Activated gamma-delta T cell (primary cell): ENCODE data around the gene ATP2B3.
A peak's percentile ranks its signal among the peaks of the same experiment; 100 is the strongest.

Source experiments
- DNase-seq: peaks from one replicate; lab custom pipeline; 2025; lab: John Stamatoyannopoulos, UW

ATP2B3 gene

DNA sequence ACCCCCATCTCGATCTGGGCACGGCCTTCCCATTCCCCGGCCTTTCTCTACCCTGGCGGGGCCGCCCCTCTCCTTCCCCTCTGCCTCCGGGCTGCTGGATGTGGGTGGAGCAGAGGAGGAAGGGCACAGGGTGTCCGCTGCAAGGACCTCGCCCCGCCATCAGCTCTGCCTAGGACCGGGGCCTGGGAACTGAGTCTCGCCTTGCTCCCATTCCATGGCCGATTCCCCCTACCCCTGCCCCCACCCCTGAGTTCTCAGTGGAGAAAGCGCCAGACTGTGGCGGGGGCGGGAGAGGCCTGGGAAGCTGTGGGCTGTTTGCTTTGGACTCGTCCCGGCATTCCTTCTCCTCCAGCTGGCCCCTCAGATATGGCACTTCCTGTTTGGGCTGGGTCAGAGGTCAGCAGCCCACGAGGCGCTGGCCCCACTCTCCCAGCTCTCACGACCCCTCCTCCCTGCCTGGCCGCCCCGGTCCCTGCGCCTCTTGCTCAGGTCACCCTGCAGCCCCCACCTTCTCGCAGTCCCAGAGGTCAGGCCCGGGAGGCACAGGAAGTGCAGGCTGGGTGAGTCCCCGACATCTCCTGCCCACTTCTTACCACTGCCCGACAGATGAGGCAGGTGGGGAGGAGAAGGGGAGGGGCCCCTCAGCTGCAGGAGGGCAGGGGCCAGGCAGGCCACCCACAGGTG lies 29.1 kb upstream of the ATP2B3 start:
- DNase-seq: no peak

DNA sequence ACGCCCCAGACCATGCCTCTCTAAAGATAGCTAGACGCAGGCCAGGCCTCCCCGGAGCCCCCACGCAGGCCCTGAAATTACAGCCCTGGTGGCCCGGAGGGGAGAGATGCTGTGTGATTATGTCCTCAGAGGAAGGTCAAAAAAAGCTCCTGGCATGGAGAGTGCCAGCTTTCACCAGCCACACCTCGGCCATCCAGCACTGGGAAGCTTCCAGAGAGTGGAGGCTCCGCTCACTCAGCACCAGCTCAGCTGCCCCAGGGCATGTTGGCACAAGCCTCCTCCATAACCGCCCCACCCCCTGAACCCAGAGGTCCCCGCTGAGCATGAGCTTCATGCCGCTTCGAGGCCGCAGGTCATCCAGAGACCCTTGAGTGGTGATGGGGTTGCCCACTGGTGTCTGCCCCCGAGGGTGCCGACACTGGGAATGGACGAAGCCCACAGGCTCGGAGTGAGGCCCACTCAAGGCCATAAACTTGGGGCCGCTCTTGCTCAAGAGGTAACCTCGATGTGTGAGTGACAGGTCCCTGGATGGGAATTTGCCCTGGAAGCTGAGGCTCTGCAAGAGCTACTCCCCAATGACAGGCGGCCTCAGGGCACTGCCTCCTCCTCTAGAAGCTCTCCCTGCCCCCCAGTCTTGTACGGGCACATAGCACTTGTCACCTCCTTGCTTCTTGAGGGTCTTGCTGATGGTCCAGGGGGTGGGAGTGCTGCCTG lies 27.1 kb upstream of the ATP2B3 start:
- no peak for DNase-seq

DNA sequence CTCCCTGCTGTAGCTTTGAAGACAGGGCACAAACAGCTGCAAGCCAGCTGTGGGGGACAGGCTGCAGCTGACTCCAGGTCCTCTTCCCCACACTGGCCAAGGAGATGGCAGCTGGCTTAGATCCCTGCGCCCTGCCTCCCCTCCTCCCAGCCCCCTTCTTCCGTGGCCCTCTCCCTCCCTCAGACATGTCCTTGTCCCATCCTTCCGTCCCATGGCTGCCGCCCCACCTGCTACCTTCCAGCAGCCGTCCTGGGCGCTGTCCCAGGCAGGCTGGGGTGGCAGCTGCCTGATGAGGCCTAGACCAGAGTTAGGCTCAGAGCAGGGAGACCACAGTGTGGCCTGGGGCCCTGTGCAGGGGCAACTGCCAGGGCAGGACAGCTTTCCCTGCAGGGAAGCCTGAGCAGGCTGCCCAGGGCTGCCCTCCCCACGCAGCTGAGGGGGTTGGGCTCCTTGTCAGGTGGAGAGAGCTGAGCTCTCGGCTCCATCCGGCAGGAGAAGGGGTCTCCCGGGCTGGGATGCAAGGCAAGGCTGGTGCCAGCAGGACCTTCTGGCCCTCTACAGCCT lies 26.0 kb upstream of the ATP2B3 start:
- DNase-seq: no peak

DNA sequence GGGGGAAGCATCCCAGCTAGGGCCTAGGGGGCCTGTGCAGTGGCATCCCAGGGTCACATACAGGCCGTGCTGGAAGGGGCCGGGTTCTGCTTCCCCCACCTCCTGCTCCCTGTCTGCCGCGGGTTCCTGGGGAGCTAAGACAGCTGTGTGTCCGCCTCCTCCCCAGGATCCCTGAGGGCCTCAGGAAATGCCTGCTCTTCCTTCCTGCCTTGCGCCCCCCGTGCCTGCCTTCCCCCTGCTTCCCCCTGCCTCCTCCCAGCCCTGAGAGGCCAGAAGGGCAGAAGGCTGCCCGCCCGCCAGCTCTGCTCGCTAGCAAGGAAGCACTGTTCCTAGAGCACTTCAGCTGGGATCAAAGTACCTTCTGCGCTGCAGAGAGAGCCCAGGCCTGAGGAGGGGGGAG lies 25.5 kb upstream of the ATP2B3 start:
- DNase-seq: no peak

DNA sequence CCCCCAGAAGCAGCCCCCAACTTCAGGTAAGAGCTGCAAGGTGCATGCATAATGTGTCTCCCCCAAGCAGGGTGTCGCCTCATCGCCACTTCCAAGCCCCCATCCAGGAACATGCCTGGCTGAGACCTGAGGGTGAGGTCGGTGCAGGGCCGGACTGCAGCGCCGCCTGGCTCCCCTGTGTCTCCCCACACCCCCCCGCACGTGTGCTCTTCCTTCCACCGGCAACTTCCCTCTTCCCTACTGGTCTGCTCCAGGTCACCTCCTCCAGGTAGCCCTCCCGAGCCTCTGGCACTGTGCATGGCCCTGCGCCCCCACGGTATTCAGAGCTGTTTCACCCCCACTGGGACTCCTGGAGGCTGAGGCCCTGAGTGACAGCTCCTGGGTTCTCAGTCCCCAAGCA lies 24.9 kb upstream of the ATP2B3 start:
- no peak for DNase-seq

DNA sequence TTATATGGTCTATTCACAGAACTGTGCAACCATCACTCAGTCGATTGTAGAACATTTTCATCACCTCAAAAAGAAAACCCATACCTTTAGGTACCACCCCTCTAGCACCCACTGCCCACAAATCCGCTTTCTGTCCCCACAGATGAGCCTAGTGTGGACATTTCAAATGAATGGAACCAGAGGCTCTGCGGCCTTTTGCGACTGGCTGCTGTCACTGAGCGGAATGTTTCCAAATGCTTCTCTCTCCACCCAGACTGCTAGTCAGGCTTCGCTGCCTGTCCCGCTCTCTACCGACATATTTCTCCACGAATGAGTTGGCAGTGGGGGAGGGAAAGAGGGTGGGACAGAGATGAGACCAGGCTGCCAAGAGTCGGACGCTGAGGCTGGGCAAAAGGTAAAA lies 24.4 kb upstream of the ATP2B3 start:
- no peak for DNase-seq

DNA sequence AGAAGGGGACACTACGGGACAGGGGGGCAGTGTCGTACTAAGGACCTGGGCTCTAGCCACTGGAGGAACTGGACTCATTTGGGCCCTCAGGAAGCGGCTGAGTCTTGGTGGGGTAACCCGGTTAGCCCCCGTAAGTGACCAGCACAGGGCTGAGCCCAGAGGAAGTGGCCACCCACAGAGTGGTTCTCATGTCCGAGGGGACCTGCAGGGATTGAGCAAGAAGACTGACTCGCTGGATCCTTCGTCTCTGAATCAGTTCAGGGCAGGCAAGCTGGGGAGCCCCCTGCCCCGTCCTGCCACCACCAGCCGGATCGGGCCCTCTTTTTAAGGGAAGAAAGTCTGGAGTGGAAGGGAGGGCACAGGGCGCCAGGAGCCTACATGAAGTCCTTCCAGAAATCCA lies 23.4 kb upstream of the ATP2B3 start:
- no peak for DNase-seq

DNA sequence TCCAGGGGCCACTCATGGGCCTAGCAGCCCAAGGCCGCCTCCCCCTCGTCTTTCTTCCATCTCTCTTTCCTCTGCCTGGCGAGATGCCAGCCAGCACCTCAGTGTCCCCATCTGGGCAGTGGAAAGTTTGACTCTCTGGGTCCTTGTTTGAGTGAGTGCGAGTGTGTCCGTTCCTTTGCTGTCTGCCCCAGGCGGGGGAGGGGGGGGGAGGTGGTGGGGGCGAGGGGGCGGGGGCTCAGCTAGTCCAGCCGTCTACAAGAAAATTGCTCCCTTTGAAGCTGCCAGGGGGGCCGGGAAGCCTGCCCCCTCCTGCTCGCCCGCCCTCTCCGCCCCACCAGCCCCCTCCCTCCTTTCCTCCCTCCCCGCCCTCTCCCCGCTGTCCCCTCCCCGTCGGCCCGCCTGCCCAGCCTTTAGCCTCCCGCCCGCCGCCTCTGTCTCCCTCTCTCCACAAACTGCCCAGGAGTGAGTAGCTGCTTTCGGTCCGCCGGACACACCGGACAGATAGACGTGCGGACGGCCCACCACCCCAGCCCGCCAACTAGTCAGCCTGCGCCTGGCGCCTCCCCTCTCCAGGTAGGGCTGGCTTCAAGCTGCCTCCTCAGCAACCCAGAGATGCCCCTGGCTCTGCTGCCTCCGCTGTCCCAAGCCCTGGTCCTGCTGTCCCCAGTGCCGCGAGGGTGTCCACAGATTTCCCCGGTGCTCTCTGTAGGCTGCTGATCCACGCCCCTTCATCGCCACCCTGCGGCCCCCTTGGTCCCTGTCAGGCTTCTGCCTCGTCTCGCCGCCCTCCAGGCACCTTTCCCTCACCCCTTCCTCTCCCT lies 22.7 kb upstream of the ATP2B3 start, which contains the start of gene BGN:
Gene BGN (plus strand): TSS at position 440 of the 821 bp plus-strand sequence. CDS start 9,652 bp downstream, outside the sequence.
- no peak for DNase-seq

DNA sequence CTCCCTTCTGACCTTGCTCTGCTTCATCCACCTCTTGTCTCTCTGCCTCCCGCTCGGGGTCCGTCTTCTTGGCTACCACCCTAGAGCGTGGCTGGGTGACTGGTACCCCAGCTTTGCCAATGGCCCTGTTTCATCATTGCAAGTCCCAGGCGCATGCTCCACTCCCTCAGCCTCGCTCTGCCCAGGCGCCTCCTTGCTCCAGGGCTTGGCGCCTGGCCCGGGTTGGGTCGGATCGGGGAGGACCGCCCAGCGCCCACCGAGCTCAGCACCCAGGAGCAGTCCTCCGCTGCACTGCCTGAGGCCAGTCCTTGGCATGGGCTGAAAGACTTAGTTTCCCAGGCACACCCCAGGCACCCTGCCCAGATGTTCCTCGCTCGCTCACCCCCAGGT lies 22.1 kb upstream of the ATP2B3 start:
- DNase-seq: no peak

DNA sequence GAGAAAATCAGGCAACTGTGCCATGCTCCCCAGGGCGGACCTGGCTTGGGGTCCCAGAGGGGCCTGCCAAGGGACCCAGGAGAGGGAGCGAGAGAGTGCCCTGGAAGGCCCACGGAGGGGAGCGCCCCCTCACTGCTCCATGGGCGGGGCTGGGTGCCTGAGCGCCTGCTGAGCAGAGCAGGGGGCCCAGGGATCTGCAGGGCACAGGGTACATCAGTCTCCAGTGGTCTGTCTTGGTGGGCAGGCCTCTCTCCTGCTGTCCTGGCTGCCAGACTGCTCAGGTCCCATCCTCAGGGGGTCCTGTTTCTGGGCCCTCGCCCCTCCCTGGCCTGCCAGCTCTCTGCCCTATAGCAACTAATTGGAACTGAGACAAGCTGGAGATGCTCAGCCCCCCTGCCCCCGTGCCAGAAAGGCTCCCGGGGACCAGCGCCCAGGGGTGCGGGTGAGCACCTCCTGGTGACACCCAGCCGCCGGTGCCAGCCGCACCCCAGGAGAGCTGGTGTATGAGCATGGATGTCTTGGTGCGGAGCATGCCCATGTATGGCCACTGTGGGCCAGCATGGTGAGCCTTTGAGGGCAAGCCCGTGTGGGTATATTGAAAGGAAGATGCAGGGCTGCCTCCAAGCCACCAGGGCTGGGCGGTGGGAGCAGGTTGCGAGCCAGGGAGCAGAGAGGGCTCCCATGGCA lies 21.4 kb upstream of the ATP2B3 start:
- DNase-seq: no peak

DNA sequence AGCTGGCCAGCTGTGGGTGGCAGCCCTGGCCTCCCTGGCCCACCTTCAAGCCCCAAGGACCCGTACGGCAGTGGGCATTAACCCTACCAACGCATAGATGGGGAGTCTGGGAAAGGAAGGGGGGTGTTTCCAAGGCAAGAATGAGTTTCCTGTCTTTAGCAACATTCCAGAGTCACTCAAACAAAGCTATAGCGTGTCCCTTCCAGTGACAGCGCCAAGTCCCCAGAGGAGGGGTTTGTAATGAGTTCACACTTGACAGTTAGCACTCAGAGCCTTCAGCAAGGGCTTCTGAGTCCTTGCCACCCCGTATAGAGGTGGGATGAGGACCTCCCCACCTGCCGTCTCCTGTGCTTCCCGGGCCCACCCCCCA lies 20.9 kb upstream of the ATP2B3 start:
- no peak for DNase-seq

DNA sequence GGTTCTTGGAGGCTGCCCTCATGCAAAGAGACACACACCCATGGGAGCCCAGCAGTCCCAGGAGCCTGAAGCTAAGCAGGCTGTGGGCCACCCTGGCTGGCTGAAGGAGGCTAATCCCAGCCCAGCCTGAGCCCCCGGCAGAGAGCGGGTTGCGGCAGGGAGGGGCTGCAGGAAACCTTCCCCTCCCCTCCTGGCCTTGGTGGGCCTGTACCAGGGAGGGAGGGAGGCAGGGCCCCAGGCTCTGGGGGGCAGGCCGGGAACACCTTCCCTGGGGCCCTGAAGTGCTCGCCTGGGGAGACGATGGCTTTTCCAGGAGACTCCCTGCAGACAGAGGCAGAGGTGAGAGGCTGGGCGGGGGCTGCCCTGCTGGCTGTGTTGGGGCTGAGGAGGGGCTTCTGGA lies 19.0 kb upstream of the ATP2B3 start:
- no peak for DNase-seq

DNA sequence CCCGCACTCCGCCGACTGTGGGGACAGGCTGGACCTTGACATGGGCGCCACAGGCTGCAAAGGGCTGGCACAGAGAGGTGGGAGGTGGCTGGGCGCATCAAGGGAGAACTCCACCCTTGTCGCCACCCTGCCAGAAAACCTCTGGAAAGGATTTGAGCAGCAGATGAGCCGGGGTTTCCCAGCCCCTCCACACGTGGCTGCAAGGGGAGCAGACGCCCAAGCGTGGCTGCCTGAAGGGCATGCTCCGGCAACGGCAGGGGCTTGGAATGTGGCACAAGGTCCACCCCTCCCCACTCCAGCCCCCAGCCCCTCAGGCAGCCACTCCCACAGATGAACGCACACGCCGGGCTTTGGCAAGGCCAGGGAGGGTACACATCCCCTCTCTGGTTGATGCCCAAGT lies 18.1 kb upstream of the ATP2B3 start:
- no peak for DNase-seq

DNA sequence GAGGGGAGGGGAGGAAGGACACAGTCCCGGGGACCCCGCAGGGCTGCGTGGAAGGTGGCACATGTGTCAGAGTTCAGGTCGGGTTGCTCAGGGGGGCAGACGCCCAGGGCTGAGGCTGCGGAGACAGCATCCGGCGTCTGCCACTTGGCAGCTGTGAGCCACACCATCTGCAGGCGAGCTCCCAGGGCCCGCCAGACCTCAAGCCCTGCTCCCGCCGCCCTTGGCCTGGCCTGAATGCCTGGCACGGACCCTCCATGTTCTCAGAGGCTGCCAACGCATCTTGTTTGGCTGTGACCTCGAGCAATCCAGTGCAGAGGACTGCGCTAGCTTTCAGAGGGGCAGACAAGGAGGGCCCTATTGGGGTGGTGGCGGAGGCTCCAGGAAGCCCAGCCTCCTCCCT lies 17.6 kb upstream of the ATP2B3 start:
- no peak for DNase-seq

DNA sequence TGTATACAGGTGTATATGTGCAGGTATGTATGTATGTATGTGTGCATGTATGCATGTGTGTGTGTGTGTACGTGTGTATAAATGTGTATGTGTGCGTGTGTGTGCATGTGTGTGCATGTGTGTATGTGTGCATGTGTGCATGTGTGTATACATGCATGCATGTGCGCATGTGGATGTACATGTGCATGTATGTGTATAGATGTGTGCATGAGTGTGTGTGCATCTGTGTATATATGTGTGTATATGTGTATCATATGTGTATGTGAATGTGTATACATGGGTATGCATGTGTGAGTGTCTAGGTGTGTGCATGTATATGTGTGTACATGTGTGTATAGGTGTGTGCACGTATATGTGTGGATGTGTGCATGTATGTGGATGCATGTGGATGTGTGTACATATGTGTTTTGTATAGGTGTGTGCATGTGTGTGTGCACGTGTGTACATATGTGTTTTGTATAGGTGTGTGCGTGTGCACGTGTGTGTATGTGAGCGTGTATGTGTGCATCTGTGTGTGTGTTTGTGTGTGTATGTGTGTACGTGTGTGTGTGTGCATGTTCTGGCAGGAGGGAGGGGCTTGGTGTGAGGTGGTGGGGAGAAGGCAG lies 16.7 kb upstream of the ATP2B3 start:
- DNase-seq: no peak

DNA sequence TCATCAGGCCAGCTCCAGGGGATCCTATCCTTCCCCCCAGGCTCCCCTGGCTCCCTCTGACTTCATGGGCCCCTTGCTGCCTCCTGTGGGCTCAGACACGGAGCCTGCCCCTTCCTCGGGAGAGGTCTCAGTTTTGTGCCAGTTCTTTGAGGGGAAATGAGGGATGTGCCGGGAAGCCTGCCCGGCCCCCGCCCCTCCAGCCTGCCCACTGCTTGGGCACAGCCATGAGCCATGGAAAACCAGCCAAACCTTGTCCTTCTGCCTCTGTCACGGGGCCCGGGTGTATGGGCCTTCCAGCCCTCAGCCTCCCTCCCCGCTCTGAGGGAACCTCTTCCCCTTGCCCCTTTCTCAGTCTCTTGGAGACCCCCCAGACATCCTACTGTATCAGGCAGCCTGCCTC lies 15.9 kb upstream of the ATP2B3 start:
- no peak for DNase-seq

DNA sequence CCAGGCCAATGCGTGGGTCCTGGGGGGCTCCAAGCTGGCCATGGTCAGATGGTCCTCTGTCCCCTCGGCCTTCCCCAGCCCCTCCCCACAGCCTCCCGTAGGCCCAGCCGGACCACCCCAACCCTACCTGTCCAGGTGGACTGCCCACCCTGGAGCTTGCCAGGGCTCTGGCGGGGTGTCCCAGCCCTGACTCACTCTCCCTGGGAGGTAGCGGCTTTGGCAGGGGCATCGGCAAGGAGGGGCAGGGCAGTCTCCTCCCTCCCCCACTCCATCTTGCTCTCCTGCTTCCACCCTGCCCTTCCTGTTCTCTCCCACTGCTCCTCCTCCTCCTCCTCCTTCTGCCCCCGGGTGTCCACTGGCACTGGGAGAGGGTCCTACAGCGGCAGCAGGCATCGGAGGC lies 15.3 kb upstream of the ATP2B3 start:
- DNase-seq: no peak

DNA sequence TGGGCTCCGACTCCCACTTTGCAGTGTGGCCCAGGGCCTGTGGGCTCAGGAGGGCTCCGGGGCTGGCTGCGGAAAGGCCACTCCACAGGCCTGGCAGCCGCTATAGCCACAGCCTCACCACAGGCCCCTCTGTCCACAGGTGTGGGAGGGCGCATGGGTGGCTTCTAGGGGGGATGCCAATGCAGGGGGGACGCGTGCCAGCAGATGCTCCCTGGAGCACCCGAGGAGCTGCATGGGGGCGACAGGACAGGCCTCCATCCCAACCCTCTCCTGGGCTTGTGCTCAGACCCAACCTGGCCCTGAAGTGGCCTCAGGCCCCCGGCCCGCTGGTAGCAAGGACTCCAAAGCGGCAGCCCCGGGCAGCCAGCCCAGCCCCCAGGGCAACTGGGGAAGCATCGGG lies 14.6 kb upstream of the ATP2B3 start:
- DNase-seq: no peak

DNA sequence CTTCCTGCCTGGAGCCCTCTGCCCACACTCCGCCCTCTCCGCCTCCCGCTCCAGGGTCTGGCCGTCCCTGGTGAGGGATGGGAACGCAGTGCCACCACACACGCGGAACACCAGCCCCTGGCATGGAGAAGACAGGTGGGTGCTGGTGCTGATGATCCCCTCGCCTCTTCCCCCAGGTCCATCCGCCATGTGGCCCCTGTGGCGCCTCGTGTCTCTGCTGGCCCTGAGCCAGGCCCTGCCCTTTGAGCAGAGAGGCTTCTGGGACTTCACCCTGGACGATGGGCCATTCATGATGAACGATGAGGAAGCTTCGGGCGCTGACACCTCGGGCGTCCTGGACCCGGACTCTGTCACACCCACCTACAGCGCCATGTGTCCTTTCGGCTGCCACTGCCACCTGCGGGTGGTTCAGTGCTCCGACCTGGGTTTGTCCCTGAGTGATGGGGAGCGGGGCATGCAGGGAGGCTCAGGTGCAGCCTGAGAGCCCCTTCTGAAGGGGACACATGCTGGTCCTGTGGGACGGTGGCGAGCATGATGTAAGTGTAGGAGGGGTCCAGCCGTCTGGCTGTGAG lies 12.9 kb upstream of the ATP2B3 start:
- DNase-seq: no peak

DNA sequence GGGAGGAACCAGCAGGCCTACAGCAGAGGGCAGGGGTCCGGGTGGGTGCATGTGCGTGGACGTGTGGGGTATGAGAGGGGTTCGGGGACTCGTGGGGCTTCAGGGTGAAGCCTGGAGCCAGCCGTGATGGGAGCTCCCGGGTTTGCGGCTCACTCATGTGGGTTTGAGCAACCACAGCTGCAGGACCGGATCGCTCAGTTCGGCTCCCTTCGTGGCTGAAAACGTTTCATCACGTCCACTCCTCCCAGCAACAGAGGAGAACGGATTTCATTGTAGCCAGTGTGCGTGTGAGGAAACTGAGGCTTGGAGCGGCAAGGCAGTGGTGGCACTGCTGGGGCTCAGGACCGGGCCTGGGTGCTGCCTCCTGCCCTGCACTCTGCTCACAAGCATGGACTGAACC lies 12.1 kb upstream of the ATP2B3 start:
- DNase-seq: no peak

DNA sequence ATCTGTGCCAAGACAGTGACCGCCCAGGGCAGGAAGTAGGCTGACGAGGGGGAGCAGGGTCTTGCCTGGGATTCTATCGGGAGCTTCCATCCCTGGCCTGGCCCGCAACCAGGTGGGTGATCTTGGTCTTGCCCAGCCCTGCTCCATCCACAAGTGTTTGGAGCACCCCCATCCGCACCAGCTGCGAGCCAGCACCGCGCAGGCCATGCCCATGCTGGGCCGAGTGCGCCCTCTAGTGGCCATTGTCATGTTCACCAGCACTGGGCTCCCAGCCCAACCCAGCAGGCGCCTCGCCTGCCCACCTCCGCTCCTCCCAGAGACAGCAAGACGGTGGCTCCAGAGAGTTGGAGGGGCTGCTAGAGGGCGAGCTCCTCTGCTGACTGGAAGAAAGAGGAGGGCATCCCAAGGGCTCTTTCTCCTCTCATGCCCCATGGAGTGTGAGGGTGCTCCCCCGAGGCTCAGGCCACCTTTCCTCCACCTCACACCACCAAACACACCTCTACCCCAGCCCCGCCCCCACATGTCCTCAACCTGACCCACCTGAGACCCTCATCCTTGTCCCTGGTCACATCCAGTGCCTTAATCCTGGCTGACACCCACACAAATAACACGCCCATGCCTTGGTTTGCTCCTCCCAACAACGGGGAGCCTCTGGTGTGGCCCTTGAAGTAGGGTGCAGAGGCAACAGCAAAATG lies 9.8 kb upstream of the ATP2B3 start:
- peak; percentile 40 for DNase-seq
